Osteocyte (in vitro differentiated cells): ENCODE data around the gene RCBTB1. TPM values are rescaled to one million over a fixed set of nuclear protein-coding genes. Genes with fewer than 3 reads are reported as not detected.

Experiments
- DNase-seq: peaks from one replicate; pipeline ENCODE4 v3.0.0; 2021; ENCODE audit warnings: mixed read lengths; ENCODE audit not compliant: unreplicated experiment; ENCODE audit errors: extremely low spot score
- H3K27ac Mint-ChIP-seq: one replicate; pipeline ENCODE4 v1.8.0; 2021; ENCODE audit warnings: mild to moderate bottlenecking, mixed read lengths; ENCODE audit not compliant: unreplicated experiment
- H3K27me3 Mint-ChIP-seq: one replicate; pipeline ENCODE4 v1.8.0; 2021; ENCODE audit warnings: mixed read lengths; ENCODE audit not compliant: unreplicated experiment
- H3K36me3 Mint-ChIP-seq: one replicate; pipeline ENCODE4 v1.8.0; 2021; ENCODE audit warnings: mixed read lengths; ENCODE audit not compliant: unreplicated experiment
- H3K4me1 Mint-ChIP-seq: one replicate; pipeline ENCODE4 v1.8.0; 2021; ENCODE audit warnings: mixed read lengths; ENCODE audit not compliant: unreplicated experiment
- H3K4me3 Mint-ChIP-seq: one replicate; pipeline ENCODE4 v1.8.0; 2021; ENCODE audit warnings: mild to moderate bottlenecking, moderate library complexity, mixed read lengths; ENCODE audit not compliant: unreplicated experiment
- H3K9me3 Mint-ChIP-seq: one replicate; pipeline ENCODE4 v1.8.0; 2021; ENCODE audit warnings: mixed read lengths; ENCODE audit not compliant: unreplicated experiment
- total RNA-seq: library from RNA; stranded (reverse); gene quantifications from 2 replicates; pipeline ENCODE4 v1.2.1, GENCODE V29; 2021
- TF ChIP-seq, protein P1 (sequence below): fragments of 200-600 bp; sonication (generic); IDR thresholded peaks from 2 replicates; pipeline ENCODE4 v1.5.0; 2021; ENCODE audit warnings: antibody characterized with exemption, mild to moderate bottlenecking, moderate library complexity

The RCBTB1 gene
- total RNA-seq, 1 donor from 2014 or later = 26.2 TPM

DNA sequence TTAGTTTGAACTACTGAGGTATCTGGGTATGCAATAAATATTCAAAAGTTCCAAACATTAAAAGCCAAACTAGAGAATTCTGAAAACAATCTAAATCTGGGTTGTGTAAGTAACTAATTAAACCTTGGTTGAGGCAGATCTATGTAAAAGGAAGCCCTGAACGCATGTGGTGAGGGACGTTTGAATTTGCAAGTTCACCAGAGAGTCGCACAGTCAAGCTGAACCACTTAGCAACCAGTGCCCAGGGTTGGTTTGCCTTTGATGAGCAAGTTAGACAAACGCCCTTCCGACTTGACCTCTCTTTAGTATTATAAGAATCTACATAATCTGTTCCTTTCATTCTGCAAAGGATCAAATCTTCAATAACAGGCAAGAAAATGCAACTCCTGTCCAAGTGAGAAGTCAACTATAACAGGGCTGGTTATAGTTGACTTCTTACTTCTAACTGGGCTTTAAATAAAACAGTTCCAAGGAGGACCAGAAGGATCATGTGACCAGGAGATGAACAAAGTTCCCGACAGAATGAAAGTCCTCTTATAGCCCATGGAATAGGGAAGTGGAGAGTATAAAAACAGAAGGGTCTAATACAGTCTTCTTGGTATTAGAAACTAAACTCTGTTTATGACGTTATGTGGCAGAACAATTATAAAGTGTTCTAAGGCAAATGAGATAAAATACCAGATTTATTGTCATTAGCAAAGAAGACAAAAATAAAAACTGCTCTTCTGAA, 49.0 kb downstream of the RCBTB1 start:
- no peak overlapping the region for H3K27ac Mint-ChIP-seq
- peaks cover 59% of the 10 kb centered on the region for H3K36me3 Mint-ChIP-seq

GRCh38 chr13:49533591-49534269, 51.6 kb downstream of the RCBTB1 start:
- TF ChIP-seq, protein P1, sequence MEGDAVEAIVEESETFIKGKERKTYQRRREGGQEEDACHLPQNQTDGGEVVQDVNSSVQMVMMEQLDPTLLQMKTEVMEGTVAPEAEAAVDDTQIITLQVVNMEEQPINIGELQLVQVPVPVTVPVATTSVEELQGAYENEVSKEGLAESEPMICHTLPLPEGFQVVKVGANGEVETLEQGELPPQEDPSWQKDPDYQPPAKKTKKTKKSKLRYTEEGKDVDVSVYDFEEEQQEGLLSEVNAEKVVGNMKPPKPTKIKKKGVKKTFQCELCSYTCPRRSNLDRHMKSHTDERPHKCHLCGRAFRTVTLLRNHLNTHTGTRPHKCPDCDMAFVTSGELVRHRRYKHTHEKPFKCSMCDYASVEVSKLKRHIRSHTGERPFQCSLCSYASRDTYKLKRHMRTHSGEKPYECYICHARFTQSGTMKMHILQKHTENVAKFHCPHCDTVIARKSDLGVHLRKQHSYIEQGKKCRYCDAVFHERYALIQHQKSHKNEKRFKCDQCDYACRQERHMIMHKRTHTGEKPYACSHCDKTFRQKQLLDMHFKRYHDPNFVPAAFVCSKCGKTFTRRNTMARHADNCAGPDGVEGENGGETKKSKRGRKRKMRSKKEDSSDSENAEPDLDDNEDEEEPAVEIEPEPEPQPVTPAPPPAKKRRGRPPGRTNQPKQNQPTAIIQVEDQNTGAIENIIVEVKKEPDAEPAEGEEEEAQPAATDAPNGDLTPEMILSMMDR = no peak
- peaks cover 48% of the 10 kb centered on the region for H3K36me3 Mint-ChIP-seq

More for the DNA sequence above, 49.0 kb downstream of the RCBTB1 start:
- no peaks in the 10 kb centered on the region for H3K4me1 Mint-ChIP-seq
- no peak for DNase-seq
- no peak overlapping the region for H3K4me3 Mint-ChIP-seq
- TF ChIP-seq, protein P1 = no peak
- H3K9me3 Mint-ChIP-seq = no peaks in the 10 kb centered on the region
- H3K27me3 Mint-ChIP-seq = no peaks in the 10 kb centered on the region

DNA sequence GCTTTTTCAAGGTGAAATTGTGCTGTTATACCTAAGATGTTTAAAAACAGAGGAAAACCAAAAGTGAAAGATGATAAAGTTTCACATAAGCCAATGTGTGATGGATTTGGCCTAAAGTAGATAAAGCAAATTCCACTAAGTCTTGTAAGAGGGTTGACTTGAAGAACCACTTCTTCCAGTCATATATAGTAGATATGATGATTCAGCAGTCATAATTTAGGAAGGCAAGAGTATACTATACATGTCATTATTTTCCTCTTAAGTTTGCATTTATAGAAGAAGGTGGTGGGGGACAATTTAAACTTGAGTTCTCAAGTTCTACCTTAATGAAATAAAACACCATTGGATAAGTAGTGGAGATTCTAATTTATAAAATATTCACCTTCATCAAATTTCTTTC, 52.3 kb downstream of the RCBTB1 start:
- Mint-ChIP-seq H3K4me3 (no peak overlapping the region), H3K4me1 (no peaks in the 10 kb centered on the region), H3K36me3 (peaks cover 50% of the 10 kb centered on the region), H3K27me3 (no peaks in the 10 kb centered on the region), H3K9me3 (no peaks in the 10 kb centered on the region), H3K27ac (no peak overlapping the region)
- no peak for DNase-seq
- TF ChIP-seq, protein P1 = no peak

More at GRCh38 chr13:49533591-49534269, 51.6 kb downstream of the RCBTB1 start:
- DNase-seq = no peak
- no peak overlapping the region for H3K27ac Mint-ChIP-seq
- no peaks in the 10 kb centered on the region for H3K27me3 Mint-ChIP-seq
- H3K4me1 Mint-ChIP-seq = no peaks in the 10 kb centered on the region
- H3K4me3 Mint-ChIP-seq = no peak overlapping the region
- no peaks in the 10 kb centered on the region for H3K9me3 Mint-ChIP-seq

- H3K9me3 Mint-ChIP-seq = no peaks in the 10 kb centered on the region
- H3K4me1 Mint-ChIP-seq = no peaks in the 10 kb centered on the region
- peaks cover 46% of the 10 kb centered on the region for H3K36me3 Mint-ChIP-seq
- no peak overlapping the region for H3K4me3 Mint-ChIP-seq
- no peak overlapping the region for H3K27ac Mint-ChIP-seq
- H3K27me3 Mint-ChIP-seq = no peaks in the 10 kb centered on the region
- no peak for DNase-seq
- TF ChIP-seq, protein P1 = no peak
Observed at GRCh38 chr13:49532593-49532992, 52.8 kb downstream of the RCBTB1 start.

DNA sequence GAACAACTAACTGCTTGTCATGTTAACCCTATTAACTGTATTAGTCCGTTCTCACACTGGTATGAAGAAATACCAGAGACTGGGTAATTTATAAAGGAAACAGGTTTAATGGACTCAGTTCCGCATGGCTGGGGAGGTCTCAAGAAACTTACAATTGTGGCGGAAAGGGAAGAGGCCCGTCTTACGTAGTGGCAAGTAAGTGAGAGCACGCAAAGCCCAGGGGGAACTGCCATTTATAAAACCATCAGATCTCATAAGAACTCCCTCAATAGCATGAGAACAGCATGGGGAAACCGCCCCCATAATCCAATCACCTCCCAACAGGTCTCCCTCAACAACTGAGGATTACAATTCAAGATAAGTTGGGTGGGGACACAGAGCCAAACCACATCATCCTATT, 54.9 kb downstream of the RCBTB1 start:
- no peaks in the 10 kb centered on the region for H3K4me1 Mint-ChIP-seq
- no peak overlapping the region for H3K4me3 Mint-ChIP-seq
- H3K36me3 Mint-ChIP-seq = peaks cover 47% of the 10 kb centered on the region
- H3K27me3 Mint-ChIP-seq = no peaks in the 10 kb centered on the region
- DNase-seq = no peak
- no peak overlapping the region for H3K27ac Mint-ChIP-seq
- TF ChIP-seq, protein P1 = no peak
- no peaks in the 10 kb centered on the region for H3K9me3 Mint-ChIP-seq
